Measurements from ENCODE around the gene PTPN23. TPM values are rescaled to one million over a fixed set of nuclear protein-coding genes. Genes with fewer than 3 reads are reported as not detected.
A peak's percentile ranks its signal among the peaks of the same experiment; 100 is the strongest.
"Not testable (repeated sequence)": the region's sequence is repeated elsewhere in the genome, so short reads cannot be mapped to it uniquely, and the experiment has no call there.

The PTPN23 gene, protein sequence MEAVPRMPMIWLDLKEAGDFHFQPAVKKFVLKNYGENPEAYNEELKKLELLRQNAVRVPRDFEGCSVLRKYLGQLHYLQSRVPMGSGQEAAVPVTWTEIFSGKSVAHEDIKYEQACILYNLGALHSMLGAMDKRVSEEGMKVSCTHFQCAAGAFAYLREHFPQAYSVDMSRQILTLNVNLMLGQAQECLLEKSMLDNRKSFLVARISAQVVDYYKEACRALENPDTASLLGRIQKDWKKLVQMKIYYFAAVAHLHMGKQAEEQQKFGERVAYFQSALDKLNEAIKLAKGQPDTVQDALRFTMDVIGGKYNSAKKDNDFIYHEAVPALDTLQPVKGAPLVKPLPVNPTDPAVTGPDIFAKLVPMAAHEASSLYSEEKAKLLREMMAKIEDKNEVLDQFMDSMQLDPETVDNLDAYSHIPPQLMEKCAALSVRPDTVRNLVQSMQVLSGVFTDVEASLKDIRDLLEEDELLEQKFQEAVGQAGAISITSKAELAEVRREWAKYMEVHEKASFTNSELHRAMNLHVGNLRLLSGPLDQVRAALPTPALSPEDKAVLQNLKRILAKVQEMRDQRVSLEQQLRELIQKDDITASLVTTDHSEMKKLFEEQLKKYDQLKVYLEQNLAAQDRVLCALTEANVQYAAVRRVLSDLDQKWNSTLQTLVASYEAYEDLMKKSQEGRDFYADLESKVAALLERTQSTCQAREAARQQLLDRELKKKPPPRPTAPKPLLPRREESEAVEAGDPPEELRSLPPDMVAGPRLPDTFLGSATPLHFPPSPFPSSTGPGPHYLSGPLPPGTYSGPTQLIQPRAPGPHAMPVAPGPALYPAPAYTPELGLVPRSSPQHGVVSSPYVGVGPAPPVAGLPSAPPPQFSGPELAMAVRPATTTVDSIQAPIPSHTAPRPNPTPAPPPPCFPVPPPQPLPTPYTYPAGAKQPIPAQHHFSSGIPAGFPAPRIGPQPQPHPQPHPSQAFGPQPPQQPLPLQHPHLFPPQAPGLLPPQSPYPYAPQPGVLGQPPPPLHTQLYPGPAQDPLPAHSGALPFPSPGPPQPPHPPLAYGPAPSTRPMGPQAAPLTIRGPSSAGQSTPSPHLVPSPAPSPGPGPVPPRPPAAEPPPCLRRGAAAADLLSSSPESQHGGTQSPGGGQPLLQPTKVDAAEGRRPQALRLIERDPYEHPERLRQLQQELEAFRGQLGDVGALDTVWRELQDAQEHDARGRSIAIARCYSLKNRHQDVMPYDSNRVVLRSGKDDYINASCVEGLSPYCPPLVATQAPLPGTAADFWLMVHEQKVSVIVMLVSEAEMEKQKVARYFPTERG (N-terminal part only)
- 10.8 and 15.1 TPM in 2 replicates for total RNA-seq (2014; rRNA removed; shearing (Covaris generic))

DNA sequence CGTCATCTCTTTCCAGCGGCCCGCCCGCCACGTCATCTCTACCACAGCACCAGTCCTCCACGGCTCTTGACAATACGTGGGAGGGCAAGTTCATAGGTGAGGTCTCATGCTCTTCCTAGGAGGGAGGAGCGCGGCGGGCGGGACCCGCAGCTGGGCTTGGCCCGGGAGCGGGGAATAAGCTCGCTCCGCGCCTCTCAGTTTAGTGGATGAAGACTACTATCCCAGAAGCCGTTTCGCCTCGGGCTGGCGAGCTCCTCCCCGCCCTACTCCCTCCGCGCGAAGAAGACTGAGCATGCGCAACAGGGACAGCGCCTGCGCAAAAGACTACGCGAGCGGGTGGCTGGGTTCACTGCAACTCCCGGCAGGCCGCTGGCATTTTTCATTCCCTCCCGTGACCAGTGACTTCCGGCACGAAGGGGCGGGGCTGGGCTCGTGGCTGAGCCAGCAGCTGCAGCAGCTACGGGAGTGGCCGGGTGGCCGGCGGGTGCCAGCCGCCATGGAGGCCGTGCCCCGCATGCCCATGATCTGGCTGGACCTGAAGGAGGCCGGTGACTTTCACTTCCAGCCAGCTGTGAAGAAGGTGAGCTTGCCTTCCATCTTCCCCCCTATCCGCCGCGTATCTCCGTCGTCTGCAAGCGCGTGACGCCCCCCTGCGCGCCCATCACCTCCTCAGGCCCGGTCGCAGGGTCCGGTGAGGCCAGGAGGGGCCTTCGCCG is at the start of gene PTPN23:
Gene PTPN23 (plus strand): TSS at position 421 of the 716 bp plus-strand sequence. CDS start 76 bp downstream, at position 497.
- DNase-seq (ENCODE audit: low read depth), result peak; percentile 98

DNA sequence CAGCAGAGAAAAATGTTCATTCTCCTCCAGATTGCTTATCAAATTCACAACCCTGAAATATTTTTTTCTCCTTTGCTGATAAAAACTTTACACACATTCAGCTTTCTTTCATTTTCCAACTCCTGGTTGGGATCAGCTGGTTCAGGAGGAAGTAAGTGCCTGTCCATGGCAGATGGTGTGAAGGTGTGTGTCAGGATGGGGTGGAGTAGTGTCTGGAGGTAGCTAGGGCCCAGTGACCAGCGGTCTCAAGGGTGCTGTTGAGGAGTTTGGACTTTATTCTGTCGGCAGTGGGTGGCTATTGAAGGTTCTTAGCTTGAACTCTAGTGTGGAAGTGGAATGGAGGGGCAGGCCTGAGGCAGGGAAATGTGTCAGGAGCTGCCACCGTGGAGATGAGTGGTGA is 46.9 kb upstream of the PTPN23 start:
- no peak for DNase-seq (ENCODE audit: low read depth)

DNA sequence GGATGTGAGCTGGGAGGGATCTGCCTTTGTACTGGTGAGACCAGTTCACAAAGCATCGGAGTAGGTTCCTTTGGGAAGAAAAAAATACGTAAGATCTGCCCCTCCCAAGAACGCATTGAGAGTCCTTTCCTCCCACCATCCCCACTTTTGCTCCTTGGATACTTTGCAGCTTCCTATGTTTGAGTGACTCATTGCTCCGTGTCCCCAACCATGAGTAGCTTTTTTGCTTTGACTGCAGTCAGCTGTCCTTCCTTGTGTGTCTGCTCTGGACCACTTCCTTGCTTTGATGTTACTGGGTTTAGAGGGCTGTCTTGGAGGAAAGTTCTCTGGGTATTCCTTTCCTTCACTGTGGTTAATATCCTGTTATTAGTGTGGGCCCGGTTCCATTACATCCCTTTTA is 43.2 kb upstream of the PTPN23 start:
- DNase-seq (ENCODE audit: low read depth), result no peak

DNA sequence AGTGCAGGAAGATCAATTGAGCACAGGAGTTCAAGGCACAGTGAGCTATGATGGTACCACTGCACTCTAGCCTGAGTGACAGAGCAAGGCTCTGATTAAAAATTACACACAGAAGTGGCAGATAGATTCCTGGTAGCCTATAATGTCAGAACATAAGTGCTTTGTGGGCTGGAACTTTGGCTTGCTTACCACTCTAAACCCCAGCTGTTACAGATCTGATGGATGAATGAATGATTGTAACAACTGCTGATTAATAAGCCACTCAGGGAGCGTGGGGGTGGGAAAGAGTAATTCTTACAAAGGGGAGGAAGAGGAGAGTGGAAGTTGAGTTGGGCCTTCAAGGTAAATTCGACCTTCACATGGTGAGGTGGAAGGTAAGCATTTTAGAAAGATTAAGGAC is 40.9 kb upstream of the PTPN23 start:
- DNase-seq (ENCODE audit: low read depth), result no peak

DNA sequence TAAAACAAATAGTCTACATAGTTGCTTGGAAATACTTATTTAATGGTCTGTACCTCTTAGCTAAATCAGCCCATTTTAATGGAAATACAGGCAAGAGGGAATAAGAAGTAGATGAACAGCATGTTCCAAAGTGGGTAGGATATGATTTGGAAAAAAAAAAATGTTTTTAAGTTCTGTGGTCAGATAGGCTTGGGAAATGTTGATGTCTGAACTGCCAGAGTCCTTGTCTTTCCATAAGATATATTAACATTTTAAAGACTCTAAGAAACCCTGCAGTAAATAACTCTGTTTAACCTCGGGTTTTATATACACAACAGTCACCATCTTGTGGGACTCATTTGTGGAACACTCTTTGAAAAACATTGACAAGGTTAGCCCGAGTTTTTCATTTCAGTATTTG is 40.0 kb upstream of the PTPN23 start:
- DNase-seq (ENCODE audit: low read depth), result no peak

DNA sequence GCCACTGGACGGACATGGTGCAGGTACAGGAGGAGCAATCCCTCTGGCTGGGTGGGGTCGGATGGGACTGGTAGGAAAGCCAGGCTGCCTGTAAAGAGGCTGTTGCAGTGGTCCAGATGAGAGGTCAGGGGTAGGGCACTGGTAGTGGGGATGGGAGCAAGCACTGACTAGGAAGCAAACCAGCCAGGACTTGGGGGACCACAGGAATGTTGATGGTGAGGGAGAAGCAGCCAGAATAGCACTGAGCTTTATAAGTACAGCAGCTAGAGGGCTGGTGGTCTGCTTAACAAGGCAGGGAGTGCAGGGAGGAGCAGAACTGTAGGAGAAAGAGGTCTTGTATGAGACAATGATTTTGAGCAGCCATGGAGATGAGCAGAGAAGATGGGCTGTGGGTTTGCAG is 38.7 kb upstream of the PTPN23 start:
- no peak for DNase-seq (ENCODE audit: low read depth)

DNA sequence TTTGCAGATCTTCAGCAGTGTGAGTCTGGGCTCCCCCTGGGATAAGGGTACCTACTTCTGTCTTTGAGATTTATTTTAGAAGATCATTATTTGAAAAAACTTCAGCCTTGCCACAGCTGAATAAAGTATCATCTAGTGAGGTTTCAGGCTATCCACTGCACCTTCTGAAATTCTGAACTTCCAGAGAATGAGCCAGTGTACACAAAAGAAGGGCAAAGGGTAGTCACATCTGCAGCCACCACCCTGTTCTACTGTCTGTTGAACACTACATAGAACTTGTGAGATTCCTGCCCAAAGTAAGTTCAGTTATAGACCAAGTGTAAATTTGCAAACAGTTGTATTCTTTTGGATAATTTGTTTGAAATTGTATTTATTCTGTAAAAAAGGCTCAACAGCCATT is 38.0 kb upstream of the PTPN23 start:
- no peak for DNase-seq (ENCODE audit: low read depth)

DNA sequence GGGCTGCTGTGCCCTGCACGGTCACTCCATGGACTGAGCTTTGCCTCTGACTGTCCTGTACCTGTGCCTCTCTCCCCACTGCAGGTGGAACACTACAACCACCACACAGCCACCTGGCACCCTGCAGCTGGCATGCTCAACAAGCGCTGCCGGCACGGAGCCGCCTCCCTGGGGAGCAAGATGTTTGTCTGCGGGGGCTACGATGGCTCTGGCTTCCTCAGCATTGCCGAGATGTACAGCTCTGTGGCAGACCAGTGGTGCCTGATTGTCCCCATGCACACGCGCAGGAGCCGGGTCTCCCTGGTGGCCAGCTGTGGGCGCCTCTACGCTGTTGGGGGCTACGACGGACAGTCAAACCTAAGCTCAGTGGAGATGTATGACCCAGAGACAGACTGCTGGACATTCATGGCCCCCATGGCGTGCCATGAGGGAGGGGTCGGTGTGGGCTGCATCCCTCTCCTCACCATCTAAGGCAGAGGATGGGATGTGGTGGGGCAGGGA is 37.3 kb upstream of the PTPN23 start:
- no peak for DNase-seq (ENCODE audit: low read depth)

DNA sequence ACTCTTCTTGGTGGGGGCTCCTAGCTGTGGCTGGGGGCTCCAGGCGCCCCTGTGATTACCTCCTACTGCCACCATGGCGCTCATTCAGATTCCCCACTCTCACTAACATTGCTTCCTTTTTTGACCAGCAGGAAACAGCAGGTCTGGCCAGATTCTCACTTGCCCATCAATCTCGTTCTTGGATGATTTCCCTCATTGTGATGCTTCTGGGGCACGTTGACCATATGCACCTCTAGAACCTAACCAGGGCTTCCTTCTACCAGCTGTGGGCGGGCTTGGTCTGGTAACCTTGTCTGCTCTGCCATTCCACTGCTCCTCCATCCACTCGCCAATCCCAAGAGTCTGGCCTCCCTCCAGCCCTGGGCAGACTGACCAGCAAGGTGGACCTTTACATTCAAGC is 35.9 kb upstream of the PTPN23 start:
- DNase-seq (ENCODE audit: low read depth), result no peak

DNA sequence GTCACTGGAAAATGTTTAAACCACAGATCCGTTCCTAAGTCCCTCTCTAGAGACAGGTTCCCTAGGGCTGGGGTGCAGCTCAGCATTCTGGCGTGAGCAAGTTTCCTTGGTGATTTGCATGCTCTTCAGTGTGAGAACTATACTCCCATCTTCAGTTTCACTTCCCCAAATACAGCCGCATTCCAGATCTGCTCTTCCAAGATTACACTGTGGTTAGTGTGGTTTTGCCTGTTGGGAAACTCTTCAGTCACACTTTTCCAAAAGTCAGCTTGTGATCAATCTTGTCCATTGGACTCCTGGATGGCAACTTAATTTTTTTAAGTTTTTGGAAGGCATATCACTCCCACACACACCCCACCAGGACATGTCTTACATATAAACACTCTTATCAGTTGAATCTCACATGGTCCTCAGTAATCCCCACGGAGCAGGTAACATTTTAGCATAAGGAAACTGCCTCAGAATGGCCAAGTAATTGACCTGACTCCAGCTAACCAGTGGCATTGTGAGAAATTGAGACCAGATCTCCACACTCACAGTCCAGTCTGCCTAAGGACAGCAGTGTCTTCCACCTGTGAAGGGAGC is 33.5 kb upstream of the PTPN23 start:
- DNase-seq (ENCODE audit: low read depth), result peak; percentile 24

DNA sequence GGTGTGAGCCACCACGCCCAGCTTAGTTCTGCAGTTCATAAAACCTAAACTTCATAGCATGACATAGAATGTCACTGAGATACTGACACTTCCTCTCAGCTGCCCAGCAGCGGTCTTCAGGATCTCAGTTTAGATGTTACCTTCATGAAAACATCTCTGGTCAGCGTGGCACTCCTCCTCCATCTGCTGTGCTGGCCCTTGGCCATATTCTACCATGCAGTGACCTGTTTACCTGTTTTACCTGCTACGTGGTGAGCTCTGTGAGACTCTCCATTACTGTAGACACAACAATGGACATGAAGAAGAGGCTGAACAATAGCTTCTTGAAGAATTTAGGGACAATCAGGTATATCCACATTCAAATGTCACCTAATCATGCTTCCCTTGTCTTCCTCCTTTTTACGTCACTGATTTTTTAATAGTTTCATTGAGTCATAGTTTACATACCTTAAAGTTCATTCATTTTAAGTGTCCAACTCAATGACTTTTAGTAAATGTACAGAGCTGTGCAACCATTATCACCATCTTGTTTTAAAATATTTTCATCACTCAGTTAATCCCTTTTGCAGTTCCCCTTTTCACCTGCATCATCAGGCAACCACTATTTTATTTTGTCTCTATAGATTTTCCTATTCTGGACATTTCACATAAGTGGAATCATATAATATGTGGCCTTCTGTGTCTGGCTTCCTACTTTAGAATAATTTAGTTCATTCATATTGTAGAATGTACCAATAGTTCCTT is 32.2 kb upstream of the PTPN23 start:
- no peak for DNase-seq (ENCODE audit: low read depth)

DNA sequence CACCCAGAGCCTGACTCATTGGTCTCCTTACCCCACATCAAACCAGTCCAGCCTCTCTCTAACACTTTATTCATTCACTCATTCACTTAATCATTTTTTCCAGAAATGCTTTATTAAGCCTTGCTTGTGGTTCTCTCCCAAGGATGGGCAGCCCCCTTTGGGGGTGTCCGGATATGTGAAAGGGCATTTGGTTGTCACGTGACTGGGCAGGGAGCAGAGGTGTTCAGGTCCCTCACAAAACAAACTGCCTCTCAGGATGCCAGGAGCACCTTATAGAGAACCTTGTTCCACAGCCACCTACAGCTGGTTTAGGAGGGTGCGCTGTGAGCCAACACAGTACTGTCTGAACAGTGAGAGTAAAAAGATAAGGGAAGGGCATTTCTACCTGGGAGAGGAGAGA is 25.8 kb upstream of the PTPN23 start:
- no peak for DNase-seq (ENCODE audit: low read depth)

DNA sequence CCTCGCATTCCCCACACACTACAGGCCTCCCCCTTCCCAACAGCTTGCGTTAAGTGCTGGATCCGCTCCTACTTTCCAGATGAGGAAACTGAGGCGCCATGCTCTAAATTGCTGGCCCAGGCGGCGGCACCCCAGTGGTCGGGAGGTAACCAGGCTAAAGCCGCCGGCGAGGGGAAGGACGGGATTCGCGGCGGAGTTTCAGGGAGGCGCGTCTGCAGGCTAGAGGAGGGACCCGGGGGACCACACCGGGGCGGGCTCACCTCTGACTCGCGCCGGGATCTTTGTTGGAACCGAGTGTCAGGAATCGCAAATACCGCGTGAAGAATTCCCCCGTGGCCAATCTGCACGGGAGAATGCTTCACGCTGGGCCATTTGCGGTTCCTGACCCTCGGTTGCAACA is 24.6 kb upstream of the PTPN23 start:
- no peak for DNase-seq (ENCODE audit: low read depth)

DNA sequence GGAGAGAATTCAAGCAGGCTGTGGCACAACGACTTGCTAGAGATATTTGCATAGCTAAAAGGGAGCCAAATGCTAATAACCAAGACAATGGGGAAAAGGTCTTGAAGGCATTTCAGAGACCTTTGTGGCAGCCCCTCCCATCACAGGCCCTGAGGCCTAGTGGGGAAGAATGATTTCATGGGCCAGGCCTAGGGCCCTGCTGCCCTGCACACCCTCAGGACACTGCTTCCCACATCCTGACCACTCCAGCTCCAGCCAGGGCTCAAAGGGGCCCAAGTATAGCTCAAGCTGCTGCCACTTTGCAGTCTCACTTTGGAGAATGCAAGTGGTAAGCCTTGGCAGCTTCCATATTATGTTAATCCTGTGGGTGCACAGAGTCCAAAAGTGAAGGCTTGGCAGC is 21.5 kb upstream of the PTPN23 start:
- no peak for DNase-seq (ENCODE audit: low read depth)

DNA sequence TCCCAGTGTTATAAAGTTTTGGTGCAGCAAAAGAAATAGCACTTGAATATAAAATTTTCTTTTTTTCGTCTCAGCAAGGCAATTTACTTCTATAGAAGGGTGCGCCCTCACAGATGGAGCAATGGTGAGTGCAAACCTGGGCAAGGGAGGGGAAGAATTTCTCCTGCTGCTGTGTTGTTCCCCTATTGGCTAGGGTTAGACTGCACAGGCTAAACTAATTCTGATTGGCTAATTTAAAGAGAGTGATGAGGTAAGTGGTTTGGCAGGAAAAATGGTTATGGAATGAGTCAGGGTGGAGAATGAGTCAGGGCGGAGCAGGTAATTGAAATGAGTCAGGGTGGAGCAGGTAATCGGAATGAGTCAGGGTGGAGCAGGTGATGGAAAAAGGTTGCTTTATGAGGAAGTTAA is 20.7 kb upstream of the PTPN23 start:
- DNase-seq (ENCODE audit: low read depth), result not testable (repeated sequence)

DNA sequence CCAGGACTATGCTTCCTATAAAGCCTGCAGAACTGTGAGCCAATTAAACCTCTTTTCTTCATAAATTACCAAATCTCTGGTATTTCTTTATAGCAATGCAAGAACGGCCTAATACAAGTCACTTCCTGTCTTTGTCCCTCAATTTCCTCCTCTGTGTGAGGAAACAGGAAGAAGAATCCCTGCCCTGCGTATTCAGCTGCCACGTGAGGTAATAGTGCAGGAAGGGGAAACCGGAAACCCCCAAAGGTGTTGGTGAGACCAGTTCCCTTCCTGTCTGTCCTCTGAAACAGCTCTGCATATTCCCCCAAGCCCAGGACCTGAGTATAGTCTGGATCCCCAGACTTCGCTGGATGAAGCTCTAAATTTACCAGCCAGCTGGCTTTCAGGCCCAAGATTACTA is 18.1 kb upstream of the PTPN23 start:
- DNase-seq (ENCODE audit: low read depth), result no peak

DNA sequence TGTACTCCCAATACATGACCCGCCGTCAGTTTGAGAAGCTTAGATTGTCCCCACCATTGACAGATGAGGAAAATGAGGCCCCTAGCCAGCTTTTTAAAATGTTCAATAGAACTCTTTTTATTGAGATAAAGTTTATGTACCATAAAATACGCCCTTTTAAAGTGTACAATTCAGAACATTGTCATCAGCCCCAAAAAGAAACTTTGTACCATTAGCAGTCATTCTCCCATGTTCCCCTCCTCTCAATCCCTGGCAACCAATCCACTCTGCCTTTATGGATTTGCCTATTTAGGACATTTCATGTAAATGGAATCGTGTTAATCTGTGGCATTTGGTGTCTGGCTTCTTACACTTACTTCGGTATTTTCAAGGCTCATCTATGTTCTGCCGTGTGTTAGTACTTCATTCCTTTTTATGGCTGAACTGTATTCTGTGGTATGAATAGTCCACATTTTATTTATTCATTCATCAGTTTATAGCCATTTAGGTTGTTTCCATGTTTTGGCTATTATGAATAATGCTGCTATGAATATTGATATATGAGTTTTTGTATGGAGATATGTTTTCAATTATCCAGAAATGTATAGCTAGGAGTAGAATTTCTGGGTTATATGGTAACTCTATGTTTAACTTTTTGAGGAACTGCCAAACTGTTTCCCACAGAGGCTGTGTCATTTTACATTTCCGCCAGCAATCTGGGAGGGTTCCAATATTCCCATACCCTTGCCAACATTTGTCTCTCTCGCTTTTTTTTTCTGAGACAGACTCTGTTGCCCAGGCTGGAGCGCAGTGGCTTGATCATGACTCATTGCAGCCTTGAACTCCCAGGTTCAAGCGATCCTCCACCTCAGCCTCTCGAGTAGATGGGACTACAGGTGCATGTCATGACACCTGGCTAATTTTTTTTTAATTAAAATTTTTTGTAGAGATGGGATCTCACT is 15.3 kb upstream of the PTPN23 start:
- peak; percentile 66 for DNase-seq (ENCODE audit: low read depth)

DNA sequence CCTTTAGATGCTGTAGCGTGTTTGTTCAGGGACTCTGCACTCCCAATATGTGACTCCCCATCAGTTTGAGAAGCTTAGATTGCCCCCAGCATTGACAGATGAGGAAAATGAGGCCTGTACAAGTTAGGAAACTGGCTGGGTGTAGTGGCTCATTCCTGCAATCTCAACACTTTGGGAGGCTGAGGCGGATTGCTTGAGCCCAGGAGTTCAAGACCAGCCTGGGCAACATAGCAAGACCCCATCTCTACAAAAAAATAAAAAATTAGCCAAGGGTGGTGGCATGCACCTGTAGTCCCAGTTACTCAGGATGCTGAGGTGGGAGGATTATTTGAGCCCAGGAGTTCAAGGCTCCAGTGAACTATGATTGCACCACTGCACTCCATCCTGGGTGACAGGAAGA is 14.0 kb upstream of the PTPN23 start:
- no peak for DNase-seq (ENCODE audit: low read depth)

DNA sequence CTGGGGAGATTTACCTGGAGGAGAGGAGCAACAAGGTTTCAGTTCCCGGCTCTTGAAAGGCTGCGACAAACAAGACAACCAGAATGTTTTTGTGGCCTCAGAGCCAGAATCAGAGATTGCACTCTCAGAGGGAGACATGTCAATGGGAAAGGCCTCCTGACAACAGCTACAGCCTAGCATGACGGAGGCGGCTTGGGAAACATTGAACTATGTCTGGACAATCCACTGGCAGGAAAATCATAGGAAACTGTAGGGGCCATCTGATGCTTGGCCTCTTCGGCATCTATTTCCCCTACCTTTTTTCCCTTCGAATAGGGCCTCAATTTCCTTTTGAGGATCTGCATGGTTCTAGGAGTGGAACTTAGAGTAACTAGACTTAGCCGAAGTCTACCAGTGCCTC is 13.2 kb upstream of the PTPN23 start:
- no peak for DNase-seq (ENCODE audit: low read depth)

Measured in Daoy (cell line).